ENCODE data around the gene TMEM14C. TPM values are rescaled to one million over a fixed set of nuclear protein-coding genes. Genes with fewer than 3 reads are reported as not detected.
A peak's percentile ranks its signal among the peaks of the same experiment; 100 is the strongest.
"Not testable (repeated sequence)": the region's sequence is repeated elsewhere in the genome, so short reads cannot be mapped to it uniquely, and the experiment has no call there.

TMEM14C gene
- polyA plus RNA-seq, 1 donor (not counting 4 experiments of a cell fraction or from before 2014, with no cell fraction given), result 304 TPM

DNA sequence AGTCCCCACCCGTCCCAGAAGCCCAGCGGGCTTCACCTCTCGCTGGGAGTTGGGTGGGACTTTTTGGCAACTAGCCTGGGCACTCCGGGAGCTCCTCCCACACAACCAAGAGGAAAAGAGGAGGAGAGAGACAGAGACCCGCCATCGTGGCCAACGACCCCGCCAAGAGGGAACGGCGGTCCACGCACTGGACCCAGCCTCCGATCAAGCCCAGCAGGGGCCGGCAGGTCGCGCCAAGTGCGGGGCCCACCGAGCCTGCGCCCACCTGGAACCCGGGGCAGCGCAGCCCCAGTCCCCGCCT, 3.0 kb upstream of the TMEM14C start:
- H3K9me1 ChIP-seq (ENCODE audit: control insufficient read depth, extremely low read depth, insufficient read depth, low read length), result no peaks in the 10 kb centered on the region
- peaks cover 17% of the 10 kb centered on the region for H3K4me1 ChIP-seq (ENCODE audit: control insufficient read depth, extremely low read depth, insufficient read depth, low read length)
- peak overlapping the region; percentile 32 for H3K4me2 ChIP-seq (ENCODE audit: control insufficient read depth, extremely low read depth, insufficient read depth, low read depth, low read length)
- H3K4me3 ChIP-seq (ENCODE audit: control insufficient read depth in 2 of 3, extremely low read depth in 1 of 3, insufficient read depth in 2 of 3, low read depth in 1 of 3, low read length in 3 of 3), result peak overlapping the region; percentile 14 to 51 (median 45)
- TF ChIP-seq, protein P1, sequence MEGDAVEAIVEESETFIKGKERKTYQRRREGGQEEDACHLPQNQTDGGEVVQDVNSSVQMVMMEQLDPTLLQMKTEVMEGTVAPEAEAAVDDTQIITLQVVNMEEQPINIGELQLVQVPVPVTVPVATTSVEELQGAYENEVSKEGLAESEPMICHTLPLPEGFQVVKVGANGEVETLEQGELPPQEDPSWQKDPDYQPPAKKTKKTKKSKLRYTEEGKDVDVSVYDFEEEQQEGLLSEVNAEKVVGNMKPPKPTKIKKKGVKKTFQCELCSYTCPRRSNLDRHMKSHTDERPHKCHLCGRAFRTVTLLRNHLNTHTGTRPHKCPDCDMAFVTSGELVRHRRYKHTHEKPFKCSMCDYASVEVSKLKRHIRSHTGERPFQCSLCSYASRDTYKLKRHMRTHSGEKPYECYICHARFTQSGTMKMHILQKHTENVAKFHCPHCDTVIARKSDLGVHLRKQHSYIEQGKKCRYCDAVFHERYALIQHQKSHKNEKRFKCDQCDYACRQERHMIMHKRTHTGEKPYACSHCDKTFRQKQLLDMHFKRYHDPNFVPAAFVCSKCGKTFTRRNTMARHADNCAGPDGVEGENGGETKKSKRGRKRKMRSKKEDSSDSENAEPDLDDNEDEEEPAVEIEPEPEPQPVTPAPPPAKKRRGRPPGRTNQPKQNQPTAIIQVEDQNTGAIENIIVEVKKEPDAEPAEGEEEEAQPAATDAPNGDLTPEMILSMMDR (optimal IDR thresholded peaks at IDR 0.05 in 1 of 3, IDR thresholded peaks at IDR 0.05 in 1 of 3, conservative IDR thresholded peaks at IDR 0.05 in 1 of 3; ENCODE audit: extremely low read depth in 1 of 3, insufficient read depth in 2 of 3, low read length in 3 of 3), result no peak
- no peak for TF ChIP-seq EZH2 (IDR thresholded peaks at IDR 0.05; ENCODE audit: low read length)
- H3K9me3 ChIP-seq (ENCODE audit: control insufficient read depth, low read depth, low read length), result peaks cover 5% of the 10 kb centered on the region
- no peaks in the 10 kb centered on the region for H4K20me1 ChIP-seq (ENCODE audit: control insufficient read depth, extremely low read depth, insufficient read depth, low read length)
- dilution Hi-C loops (cut with MboI; ENCODE audit: extremely low pct_ligation_motif_present, low sequenced_read_pairs), result no loop called here
- no peaks in the 10 kb centered on the region for H3K27me3 ChIP-seq (ENCODE audit: control insufficient read depth, extremely low read depth, insufficient read depth, low read length)
- FAIRE-seq, result no peak
- H3K9ac ChIP-seq (ENCODE audit: control insufficient read depth, extremely low read depth, insufficient read depth, low read length), result peak overlapping the region; percentile 58
- DNase-seq (ENCODE audit: low read depth, low spot score), result no peak
- no peak overlapping the region for H2AFZ ChIP-seq (ENCODE audit: control insufficient read depth, low read length)
- H3K36me3 ChIP-seq (ENCODE audit: control insufficient read depth in 2 of 2, extremely low read depth in 1 of 2, insufficient read depth in 2 of 2, low read length in 2 of 2), result peaks cover 3% of the 10 kb centered on the region in 2 experiments
- H3K79me2 ChIP-seq (ENCODE audit: control insufficient read depth, insufficient read depth, low read length), result peaks cover 19% of the 10 kb centered on the region
- peak overlapping the region; percentile 8 for H3K27ac ChIP-seq (ENCODE audit: control insufficient read depth, insufficient read depth, low read length)

DNA sequence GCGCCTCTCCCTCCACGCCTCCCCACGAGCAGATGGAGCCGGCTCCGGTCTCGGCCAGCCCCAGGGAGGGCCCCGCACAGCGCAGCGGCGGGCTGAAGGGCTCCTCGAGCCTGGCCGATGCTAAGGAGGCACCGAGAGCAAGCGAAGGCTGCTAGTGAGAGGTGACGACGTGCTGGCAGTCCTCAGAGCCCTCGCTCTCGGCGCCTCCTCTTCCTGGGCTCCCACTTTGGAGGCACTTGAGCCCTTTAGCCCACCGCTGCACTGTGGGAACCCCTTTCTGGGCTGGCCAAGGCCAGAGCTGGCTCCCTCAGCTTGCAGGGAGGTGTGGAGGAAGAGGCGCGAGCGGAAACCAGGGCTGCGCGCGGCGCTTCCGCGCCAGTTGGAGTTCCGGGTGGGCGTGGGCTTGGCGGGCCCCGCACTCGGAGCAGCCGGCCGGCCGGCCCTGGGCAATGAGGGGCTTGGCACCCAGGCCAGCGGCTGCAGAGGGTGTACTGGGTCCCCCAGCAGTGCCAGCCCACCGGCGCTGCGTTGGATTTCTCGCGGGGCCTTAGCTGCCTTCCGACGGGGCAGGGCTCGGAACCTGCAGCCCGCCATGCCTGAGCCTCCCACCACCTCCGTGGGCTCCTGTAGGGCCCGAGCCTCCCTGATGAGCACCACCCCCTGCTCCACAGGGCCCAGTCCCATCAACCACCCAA, 2.5 kb upstream of the TMEM14C start:
- Histone ChIP-seq H3K36me3 (ENCODE audit: control insufficient read depth in 2 of 2, extremely low read depth in 1 of 2, insufficient read depth in 2 of 2, low read length in 2 of 2) (peaks cover 5 to 7% of the 10 kb centered on the region in 2 experiments), H3K4me1 (ENCODE audit: control insufficient read depth, extremely low read depth, insufficient read depth, low read length) (peaks cover 17% of the 10 kb centered on the region), H3K9me1 (ENCODE audit: control insufficient read depth, extremely low read depth, insufficient read depth, low read length) (no peaks in the 10 kb centered on the region), H3K79me2 (ENCODE audit: control insufficient read depth, insufficient read depth, low read length) (peaks cover 24% of the 10 kb centered on the region), H4K20me1 (ENCODE audit: control insufficient read depth, extremely low read depth, insufficient read depth, low read length) (no peaks in the 10 kb centered on the region), H3K4me3 (ENCODE audit: control insufficient read depth in 2 of 3, extremely low read depth in 1 of 3, insufficient read depth in 2 of 3, low read depth in 1 of 3, low read length in 3 of 3) (peak overlapping the region; percentile 14 to 51 (median 45)), H3K9ac (ENCODE audit: control insufficient read depth, extremely low read depth, insufficient read depth, low read length) (peak overlapping the region; percentile 58), H3K4me2 (ENCODE audit: control insufficient read depth, extremely low read depth, insufficient read depth, low read depth, low read length) (peak overlapping the region; percentile 32), H3K9me3 (ENCODE audit: control insufficient read depth, low read depth, low read length) (peaks cover 5% of the 10 kb centered on the region), H3K27me3 (ENCODE audit: control insufficient read depth, extremely low read depth, insufficient read depth, low read length) (no peaks in the 10 kb centered on the region), H2AFZ (ENCODE audit: control insufficient read depth, low read length) (peak overlapping the region; percentile 23), H3K27ac (ENCODE audit: control insufficient read depth, insufficient read depth, low read length) (no peak overlapping the region)
- dilution Hi-C loops (cut with MboI; ENCODE audit: extremely low pct_ligation_motif_present, low sequenced_read_pairs), result no loop called here
- no peak for DNase-seq (ENCODE audit: low read depth, low spot score)
- no peak for FAIRE-seq
- TF ChIP-seq EZH2 (IDR thresholded peaks at IDR 0.05; ENCODE audit: low read length), result no peak
- TF ChIP-seq, protein P1 (optimal IDR thresholded peaks at IDR 0.05 in 1 of 3, IDR thresholded peaks at IDR 0.05 in 1 of 3, conservative IDR thresholded peaks at IDR 0.05 in 1 of 3; ENCODE audit: extremely low read depth in 1 of 3, insufficient read depth in 2 of 3, low read length in 3 of 3), result no peak

DNA sequence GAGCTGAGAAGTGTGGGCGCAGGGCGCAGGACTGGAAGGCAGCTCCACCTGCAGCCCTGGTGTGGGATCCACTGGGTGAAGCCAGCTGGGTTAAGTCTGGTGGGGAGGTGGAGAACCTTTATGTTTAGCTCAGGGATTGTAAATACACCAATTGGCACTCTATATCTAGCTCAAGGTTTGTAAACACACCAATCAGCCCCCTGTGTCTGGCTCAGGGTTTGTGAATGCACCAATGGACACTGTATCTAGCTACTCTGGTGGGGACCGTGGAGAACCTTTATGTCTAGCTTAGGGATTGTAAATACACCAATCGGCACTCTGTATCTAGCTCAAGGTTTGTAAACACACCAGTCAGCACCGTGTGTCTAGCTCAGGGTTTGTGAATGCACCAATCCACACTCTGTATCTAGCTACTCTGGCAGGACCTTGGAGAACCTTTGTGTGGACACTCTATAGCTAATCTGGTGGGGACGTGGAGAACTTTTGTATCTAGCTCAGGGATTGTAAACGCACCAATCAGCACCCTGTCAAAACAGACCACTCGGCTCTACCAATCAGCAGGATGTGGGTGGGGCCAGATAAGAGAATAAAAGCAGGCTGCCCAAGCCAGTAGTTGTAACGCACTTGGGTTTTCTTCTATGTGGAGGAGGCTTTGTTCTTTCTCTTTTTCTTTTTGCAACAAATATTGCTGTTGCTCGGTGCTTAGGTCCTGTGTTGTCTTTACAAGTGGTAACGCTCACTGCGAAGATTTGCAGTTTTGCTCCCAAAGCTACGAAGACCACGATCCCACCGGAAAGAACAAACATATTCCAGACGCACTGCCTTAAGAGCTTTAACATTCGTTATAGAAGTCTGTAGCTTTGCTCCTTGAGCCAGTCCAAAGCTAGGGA, 1.7 kb upstream of the TMEM14C start:
- not testable (repeated sequence) for H2AFZ ChIP-seq (ENCODE audit: control insufficient read depth, low read length); H3K27ac ChIP-seq (ENCODE audit: control insufficient read depth, insufficient read depth, low read length); DNase-seq (ENCODE audit: low read depth, low spot score)

More for the DNA sequence above, 1.7 kb upstream of the TMEM14C start:
- peak overlapping the region; percentile 75 for H3K4me2 ChIP-seq (ENCODE audit: control insufficient read depth, extremely low read depth, insufficient read depth, low read depth, low read length)
- H3K9me3 ChIP-seq (ENCODE audit: control insufficient read depth, low read depth, low read length); H3K27me3 ChIP-seq (ENCODE audit: control insufficient read depth, extremely low read depth, insufficient read depth, low read length); dilution Hi-C loops (cut with MboI; ENCODE audit: extremely low pct_ligation_motif_present, low sequenced_read_pairs); FAIRE-seq; H3K9me1 ChIP-seq (ENCODE audit: control insufficient read depth, extremely low read depth, insufficient read depth, low read length); H4K20me1 ChIP-seq (ENCODE audit: control insufficient read depth, extremely low read depth, insufficient read depth, low read length): not testable (repeated sequence)
- H3K79me2 ChIP-seq (ENCODE audit: control insufficient read depth, insufficient read depth, low read length), result peaks cover 32% of the 10 kb centered on the region
- peak overlapping the region in 2 of 3 experiments; percentile 45 to 51 for H3K4me3 ChIP-seq (ENCODE audit: control insufficient read depth in 2 of 3, extremely low read depth in 1 of 3, insufficient read depth in 2 of 3, low read depth in 1 of 3, low read length in 3 of 3)
- peaks cover 11 to 14% of the 10 kb centered on the region in 2 experiments for H3K36me3 ChIP-seq (ENCODE audit: control insufficient read depth in 2 of 2, extremely low read depth in 1 of 2, insufficient read depth in 2 of 2, low read length in 2 of 2)
- H3K9ac ChIP-seq (ENCODE audit: control insufficient read depth, extremely low read depth, insufficient read depth, low read length), result peak overlapping the region; percentile 58
- H3K4me1 ChIP-seq (ENCODE audit: control insufficient read depth, extremely low read depth, insufficient read depth, low read length), result peaks cover 17% of the 10 kb centered on the region

Measured in keratinocyte (primary cell).